Upper lobe of right lung (tissue), 1 donor: ENCODE measurements around the gene FEZ2. TPM values are rescaled to one million over a fixed set of nuclear protein-coding genes. Genes with fewer than 3 reads are reported as not detected.

ENCODE experiments used
- ATAC-seq: fragments of 200-7000 bp; cut with Tn5 transposase; one replicate; pipeline ENCODE4 v1.9.1; 2020; ENCODE audit warnings: mild to moderate bottlenecking, moderate library complexity
- DNase-seq: peaks from one replicate; pipeline ENCODE4 v3.0.0-alpha.2; 2020
- H3K27ac ChIP-seq: fragments of 200-600 bp; one replicate; pipeline ENCODE4 v1.8.0; 2022
- H3K27me3 ChIP-seq: fragments of 200-600 bp; one replicate; pipeline ENCODE4 v1.8.0; 2022; ENCODE audit warnings: mild to moderate bottlenecking
- H3K36me3 ChIP-seq: fragments of 200-600 bp; one replicate; pipeline ENCODE4 v1.8.0; 2022
- H3K4me1 ChIP-seq: fragments of 200-600 bp; one replicate; pipeline ENCODE4 v1.8.0; 2022
- H3K4me3 ChIP-seq: fragments of 200-600 bp; one replicate; pipeline ENCODE4 v1.8.0; 2022; ENCODE audit warnings: mild to moderate bottlenecking
- H3K9me3 ChIP-seq: fragments of 200-600 bp; one replicate; pipeline ENCODE4 v1.8.0; 2022
- intact Hi-C: fragments of 100-400 bp; cut with DNase I; formaldehyde crosslinking; loops from one replicate; pipeline ENCODE4 v1.11.0; 2022
- total RNA-seq: library from RNA; stranded (reverse); fragmentation: NEBNext Ultra II Directional; extraction: Animal tissue kit (Norgen Biotek cat#: 25700); gene quantifications from one replicate; pipeline ENCODE4 v1.2.1, GENCODE V29; 2021
- TF ChIP-seq, protein P1 (sequence below): fragments of 200-600 bp; IDR thresholded peaks from one replicate; pipeline ENCODE4 v1.8.0; 2022; ENCODE audit warnings: antibody characterized with exemption
- donor health status: DM: no; HTN: yes; CAD: no; lungs with severe emphysema.

FEZ2 gene
- total RNA-seq, 1 donor from 2014 or later: 47.1 TPM

DNA sequence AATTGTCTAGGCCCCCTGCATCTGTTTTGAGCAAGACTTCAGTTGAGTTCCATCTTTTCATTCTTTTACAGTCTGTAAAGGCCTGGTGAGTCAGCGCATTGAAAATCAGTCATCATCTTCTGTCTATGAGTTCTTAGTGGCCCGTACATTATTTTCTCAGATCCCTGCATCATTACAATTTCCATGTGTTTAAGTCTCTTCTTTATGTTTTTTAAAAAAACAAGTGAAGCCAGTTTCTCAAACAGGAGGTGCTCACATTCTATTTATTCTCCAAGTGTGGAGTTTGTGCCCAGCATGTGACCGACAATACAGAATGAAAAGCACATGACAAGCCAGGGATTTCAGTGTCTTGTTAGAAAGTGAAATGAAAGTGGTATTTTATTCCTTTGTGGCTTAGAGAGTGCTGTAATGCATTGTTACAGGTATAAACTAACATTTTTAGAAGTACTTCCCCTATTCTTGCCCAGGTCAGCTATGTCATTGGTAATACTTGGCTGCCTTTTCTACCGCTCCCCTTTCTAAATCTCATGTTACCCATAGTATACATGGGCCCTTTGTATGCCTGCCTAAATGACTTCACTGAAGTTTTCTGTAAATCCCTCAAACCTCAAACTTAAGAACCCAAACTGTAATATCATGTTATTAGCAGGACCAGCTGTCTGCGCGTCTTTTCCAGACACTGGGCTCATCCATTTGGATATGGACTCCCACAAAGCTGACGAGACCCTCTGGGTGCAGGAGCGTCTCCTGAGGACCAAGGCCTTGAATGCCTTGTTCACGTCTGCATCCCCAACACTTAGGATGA, 67.6 kb downstream of the FEZ2 start:
- TF ChIP-seq, protein P1, sequence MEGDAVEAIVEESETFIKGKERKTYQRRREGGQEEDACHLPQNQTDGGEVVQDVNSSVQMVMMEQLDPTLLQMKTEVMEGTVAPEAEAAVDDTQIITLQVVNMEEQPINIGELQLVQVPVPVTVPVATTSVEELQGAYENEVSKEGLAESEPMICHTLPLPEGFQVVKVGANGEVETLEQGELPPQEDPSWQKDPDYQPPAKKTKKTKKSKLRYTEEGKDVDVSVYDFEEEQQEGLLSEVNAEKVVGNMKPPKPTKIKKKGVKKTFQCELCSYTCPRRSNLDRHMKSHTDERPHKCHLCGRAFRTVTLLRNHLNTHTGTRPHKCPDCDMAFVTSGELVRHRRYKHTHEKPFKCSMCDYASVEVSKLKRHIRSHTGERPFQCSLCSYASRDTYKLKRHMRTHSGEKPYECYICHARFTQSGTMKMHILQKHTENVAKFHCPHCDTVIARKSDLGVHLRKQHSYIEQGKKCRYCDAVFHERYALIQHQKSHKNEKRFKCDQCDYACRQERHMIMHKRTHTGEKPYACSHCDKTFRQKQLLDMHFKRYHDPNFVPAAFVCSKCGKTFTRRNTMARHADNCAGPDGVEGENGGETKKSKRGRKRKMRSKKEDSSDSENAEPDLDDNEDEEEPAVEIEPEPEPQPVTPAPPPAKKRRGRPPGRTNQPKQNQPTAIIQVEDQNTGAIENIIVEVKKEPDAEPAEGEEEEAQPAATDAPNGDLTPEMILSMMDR: no peak
- no peak overlapping the region for H3K4me3 ChIP-seq
- no peaks in the 10 kb centered on the region for H3K27me3 ChIP-seq
- ATAC-seq: no peak
- H3K36me3 ChIP-seq: peaks cover 50% of the 10 kb centered on the region
- intact Hi-C loops: loop anchor here (10.0 kb wide), 1 partner anchor 134 kb away; no protein-coding TSS in a partner anchor
- H3K4me1 ChIP-seq: no peaks in the 10 kb centered on the region
- H3K9me3 ChIP-seq: no peaks in the 10 kb centered on the region
- no peak overlapping the region for H3K27ac ChIP-seq
- DNase-seq: no peak

DNA sequence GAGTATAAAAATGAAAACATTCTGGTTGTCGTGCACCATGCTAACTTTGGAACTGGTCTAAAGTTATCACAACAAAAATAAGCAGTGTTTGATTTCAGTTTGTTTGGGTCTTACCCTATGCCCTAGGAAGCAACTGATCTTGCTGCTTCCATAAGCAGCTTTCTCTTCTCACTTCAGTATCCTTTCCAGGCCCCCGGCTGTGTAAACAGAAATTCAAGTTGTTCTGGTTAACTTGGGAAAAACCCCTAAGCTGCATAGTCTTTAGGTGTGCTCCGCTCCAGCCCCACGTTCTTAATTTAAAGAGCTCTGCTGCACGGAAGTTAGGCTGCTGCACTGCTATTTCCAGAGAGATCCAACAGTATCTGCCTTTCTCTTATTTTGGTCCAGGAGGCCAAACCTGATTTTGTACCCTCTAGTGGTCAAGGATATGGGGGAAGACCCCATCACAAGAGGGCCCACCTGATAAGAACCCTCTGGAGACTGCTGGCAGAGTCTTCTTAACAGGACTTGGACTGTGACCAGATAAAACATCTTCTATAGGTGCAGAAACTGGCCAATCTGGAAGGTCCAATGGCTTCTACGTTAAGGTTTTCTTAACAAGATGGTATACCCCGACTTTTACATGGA, 69.1 kb downstream of the FEZ2 start:
- Histone ChIP-seq H3K27me3 (no peaks in the 10 kb centered on the region), H3K27ac (no peak overlapping the region), H3K36me3 (peaks cover 55% of the 10 kb centered on the region), H3K9me3 (no peaks in the 10 kb centered on the region), H3K4me1 (no peaks in the 10 kb centered on the region), H3K4me3 (no peak overlapping the region)
- TF ChIP-seq, protein P1: no peak
- ATAC-seq (no peak), DNase-seq (no peak)
- intact Hi-C loops: no loop called here

DNA sequence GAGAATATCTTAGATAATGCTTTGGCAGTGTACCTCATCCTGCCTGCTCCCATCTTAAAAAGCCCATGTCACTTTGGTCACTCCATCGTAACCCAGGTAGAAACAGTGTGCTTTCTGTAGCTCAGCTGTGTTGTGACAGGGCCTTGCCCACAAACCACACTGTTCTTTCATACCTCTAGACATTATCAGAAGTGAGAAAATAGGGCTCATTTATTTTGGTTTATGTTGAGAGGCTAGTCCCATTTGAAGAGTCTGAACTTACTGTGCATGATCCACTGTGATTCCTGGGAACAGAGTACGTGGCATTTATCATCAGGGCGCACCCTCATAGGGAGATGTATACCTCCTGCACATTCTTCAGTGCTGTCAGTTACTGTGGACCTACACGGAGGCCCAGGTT, 69.7 kb downstream of the FEZ2 start:
- intact Hi-C loops: no loop called here
- TF ChIP-seq, protein P1: no peak
- no peak overlapping the region for H3K27ac ChIP-seq
- H3K4me1 ChIP-seq: no peaks in the 10 kb centered on the region
- H3K9me3 ChIP-seq: no peaks in the 10 kb centered on the region
- H3K4me3 ChIP-seq: no peak overlapping the region
- H3K27me3 ChIP-seq: no peaks in the 10 kb centered on the region
- DNase-seq: no peak
- no peak for ATAC-seq
- peaks cover 61% of the 10 kb centered on the region for H3K36me3 ChIP-seq

DNA sequence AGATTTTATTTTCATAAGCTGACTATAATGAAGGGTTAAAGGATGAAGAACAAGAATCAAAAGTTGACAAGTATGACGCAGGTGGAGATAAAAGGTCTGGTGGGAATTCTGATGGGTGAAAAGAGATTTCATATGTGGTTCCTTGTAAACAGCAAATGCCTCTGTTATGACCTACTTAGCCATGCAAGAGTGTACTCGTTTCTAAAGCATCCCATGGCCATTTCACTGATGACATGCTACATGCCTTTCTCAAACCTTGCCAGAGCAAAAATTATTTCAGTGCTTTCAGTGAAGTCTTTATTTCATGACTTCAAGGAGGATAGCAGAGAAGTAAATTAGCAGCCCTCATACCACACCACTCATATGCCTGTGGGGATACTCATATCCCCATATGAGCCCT, 71.7 kb downstream of the FEZ2 start:
- intact Hi-C loops: no loop called here
- ATAC-seq (no peak), DNase-seq (no peak)
- Histone ChIP-seq H3K36me3 (peaks cover 63% of the 10 kb centered on the region), H3K27me3 (no peaks in the 10 kb centered on the region), H3K4me3 (no peak overlapping the region), H3K4me1 (no peaks in the 10 kb centered on the region), H3K27ac (no peak overlapping the region), H3K9me3 (no peaks in the 10 kb centered on the region)
- TF ChIP-seq, protein P1: no peak

DNA sequence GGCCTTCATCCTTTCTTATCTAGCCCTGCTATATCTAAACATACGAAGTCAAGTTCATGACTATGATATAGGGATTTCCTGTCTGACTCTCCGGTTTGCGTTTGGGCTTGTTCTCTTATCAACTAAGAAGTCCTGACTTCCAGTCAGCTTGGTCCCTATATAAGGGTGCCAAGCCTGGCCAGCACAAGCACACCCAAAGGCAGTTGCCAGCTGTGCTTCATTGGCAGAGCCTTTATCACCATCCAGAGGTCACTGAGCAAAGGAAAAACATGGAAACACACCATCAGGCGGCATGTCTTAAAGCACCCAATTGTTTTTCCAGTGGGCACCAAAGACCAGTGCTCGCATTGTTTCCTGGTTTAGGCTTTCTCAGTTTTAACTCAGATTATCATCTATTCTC, 72.7 kb downstream of the FEZ2 start:
- Histone ChIP-seq H3K27me3 (no peaks in the 10 kb centered on the region), H3K9me3 (no peaks in the 10 kb centered on the region), H3K36me3 (peaks cover 61% of the 10 kb centered on the region), H3K27ac (no peak overlapping the region), H3K4me3 (no peak overlapping the region), H3K4me1 (no peaks in the 10 kb centered on the region)
- intact Hi-C loops: no loop called here
- no peak for ATAC-seq
- DNase-seq: no peak
- TF ChIP-seq, protein P1: no peak
